ENCODE data around the gene CAPRIN1.

DNA sequence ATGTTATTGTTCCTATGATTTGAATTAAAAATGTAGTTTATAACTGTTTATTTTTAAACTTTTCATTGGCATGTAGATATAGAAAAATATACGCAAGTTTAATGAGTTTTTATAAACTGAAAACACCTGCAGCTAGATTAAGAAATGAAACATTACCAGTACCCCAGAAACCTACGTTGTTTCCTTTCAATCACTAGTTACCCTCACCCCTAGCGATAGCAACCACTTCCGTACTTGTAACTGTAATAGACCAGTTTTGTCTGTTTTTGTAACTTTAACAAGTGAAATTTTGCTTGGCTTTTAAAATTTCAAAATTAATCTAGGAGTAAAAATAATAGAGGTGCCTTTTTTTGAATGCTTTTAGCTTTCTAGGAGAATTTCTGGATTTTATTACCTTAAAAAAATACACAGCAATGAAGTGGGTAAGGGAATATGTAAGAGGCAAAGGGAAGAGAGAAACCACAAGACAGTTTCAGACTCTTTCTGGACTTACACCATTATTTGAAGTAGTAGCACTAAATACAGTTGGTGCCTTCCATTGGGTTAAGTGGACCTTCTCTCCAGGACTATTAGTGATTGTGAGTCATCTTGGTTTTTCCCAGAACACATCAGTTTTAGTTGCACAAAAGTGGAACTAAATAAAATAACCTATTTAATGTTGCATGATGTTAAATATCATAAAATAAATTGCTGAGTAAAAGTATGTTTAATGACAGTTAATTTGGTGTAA lies 35.2 kb downstream of the CAPRIN1 start:
- no peak for TF ChIP-seq POLR2AphosphoS5 (IDR thresholded peaks at IDR 0.05)
- no peak for TF ChIP-seq CTCF (IDR thresholded peaks at IDR 0.05 in 8 of 11, conservative IDR thresholded peaks at IDR 0.05 in 3 of 11)
- no peak for TF ChIP-seq POLR2A (IDR thresholded peaks at IDR 0.05)
